ENCODE results near the gene CYB5RL.
"Not testable (repeated sequence)": the region's sequence is repeated elsewhere in the genome, so short reads cannot be mapped to it uniquely, and the experiment has no call there.

CYB5RL gene

GRCh38 chr1:54225986-54226559 is 26.2 kb upstream of the CYB5RL start:
- DNase-seq: no peak

GRCh38 chr1:54225378-54225777 is 25.5 kb upstream of the CYB5RL start:
- DNase-seq: no peak

GRCh38 chr1:54224233-54224632 is 24.4 kb upstream of the CYB5RL start:
- DNase-seq: no peak

- no peak for DNase-seq
Observed at GRCh38 chr1:54223441-54224202, 23.8 kb upstream of the CYB5RL start.

- DNase-seq: no peak
Observed at GRCh38 chr1:54222711-54223110, 22.9 kb upstream of the CYB5RL start.

GRCh38 chr1:54221867-54222484 is 22.1 kb upstream of the CYB5RL start:
- DNase-seq: no peak

GRCh38 chr1:54221113-54221834 is 21.4 kb upstream of the CYB5RL start:
- DNase-seq: no peak

GRCh38 chr1:54220004-54220811 is 20.4 kb upstream of the CYB5RL start:
- DNase-seq: no peak

- no peak for DNase-seq
Observed at GRCh38 chr1:54219688-54220003, 19.8 kb upstream of the CYB5RL start.

GRCh38 chr1:54218883-54219687 is 19.3 kb upstream of the CYB5RL start:
- no peak for DNase-seq

GRCh38 chr1:54215523-54215922 is 15.7 kb upstream of the CYB5RL start:
- DNase-seq: no peak

- DNase-seq: no peak
Observed at GRCh38 chr1:54212872-54213271, 13.0 kb upstream of the CYB5RL start.

- DNase-seq: not testable (repeated sequence)
Observed at GRCh38 chr1:54207896-54208295, 8.1 kb upstream of the CYB5RL start.

GRCh38 chr1:54207287-54207686 is 7.5 kb upstream of the CYB5RL start:
- DNase-seq: no peak

GRCh38 chr1:54204199-54204598 is 4.4 kb upstream of the CYB5RL start:
- no peak for DNase-seq

- DNase-seq: no peak
Observed at GRCh38 chr1:54200519-54200997, 728 bp upstream of the CYB5RL start.

GRCh38 chr1:54199151-54199764 is 572 bp downstream of the CYB5RL start:
- no peak for DNase-seq

- no peak for DNase-seq
Observed at GRCh38 chr1:54193453-54193852, 6.4 kb downstream of the CYB5RL start.

GRCh38 chr1:54191525-54191924 is 8.3 kb downstream of the CYB5RL start:
- DNase-seq: no peak

- no peak for DNase-seq
Observed at GRCh38 chr1:54190526-54190925, 9.3 kb downstream of the CYB5RL start.

GRCh38 chr1:54188291-54188690 is 11.5 kb downstream of the CYB5RL start:
- no peak for DNase-seq
